GM19438 (cell line): ENCODE measurements around the gene GTF2H1.
"Not testable (repeated sequence)": the region's sequence is repeated elsewhere in the genome, so short reads cannot be mapped to it uniquely, and the experiment has no call there.

Experiments used
- ATAC-seq: cut with Tn5 transposase; IDR thresholded peaks from one replicate; pipeline ENCODE4 v1.9.1; 2021; ENCODE audit warnings: low read depth; ENCODE audit not compliant: unreplicated experiment

The GTF2H1 gene

DNA sequence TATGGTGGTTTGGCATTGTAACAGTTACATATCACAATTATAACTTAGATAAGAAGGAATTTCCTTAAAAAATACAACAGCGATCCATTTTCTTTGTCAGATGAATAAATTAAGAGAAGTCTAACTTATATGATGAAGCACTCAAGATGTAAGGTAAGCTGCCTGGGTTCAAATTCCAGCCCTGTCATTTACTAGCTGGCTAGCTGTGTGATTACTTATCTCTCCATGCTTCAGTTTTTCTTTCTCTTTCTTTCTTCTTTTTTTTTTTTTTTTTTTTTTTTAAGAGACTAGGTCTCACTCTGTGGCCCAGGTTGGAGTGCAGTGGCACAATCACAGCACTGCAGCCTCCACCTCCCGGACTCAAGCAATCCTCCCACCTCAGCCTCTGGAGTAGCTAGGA is 49.8 kb downstream of the GTF2H1 start:
- no peak for ATAC-seq

DNA sequence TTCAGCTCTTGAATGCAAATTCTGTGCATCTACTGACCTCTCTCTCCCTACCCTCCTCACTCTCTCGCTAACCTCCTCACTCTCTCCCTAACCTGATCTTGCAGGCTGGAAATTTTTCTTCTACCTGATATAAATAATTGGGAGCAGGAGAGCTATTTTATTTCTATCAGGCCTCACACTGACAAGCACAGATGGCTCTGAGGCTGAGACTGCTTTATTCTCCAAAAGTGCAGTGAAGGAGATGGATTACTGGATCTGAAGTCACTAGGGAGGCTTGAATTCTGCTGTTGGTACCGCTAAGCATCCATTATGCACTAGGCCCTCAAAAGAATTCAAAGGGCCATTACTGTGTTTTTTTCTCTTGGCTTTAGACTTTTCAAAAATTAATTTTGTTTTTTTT is 52.6 kb downstream of the GTF2H1 start:
- no peak for ATAC-seq

DNA sequence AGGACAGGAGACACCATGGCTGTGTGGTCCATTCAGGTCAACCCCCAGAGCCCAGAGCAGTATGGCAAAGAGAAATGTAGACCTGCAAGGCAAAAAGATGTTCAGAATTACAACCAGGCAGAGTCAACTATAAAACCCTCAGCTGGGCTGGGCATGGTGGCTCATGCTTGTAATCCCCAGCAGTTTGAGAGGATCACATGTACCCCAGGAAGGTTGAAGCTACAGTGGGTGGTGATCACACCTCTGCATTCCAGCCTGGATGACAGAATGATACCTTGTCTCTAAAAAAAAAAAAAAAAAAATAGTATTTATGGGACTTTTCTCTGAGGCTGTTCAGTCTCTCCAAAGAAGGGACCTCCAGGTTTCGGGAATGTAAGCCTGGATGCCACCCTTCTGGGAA is 53.6 kb downstream of the GTF2H1 start:
- ATAC-seq: no peak

DNA sequence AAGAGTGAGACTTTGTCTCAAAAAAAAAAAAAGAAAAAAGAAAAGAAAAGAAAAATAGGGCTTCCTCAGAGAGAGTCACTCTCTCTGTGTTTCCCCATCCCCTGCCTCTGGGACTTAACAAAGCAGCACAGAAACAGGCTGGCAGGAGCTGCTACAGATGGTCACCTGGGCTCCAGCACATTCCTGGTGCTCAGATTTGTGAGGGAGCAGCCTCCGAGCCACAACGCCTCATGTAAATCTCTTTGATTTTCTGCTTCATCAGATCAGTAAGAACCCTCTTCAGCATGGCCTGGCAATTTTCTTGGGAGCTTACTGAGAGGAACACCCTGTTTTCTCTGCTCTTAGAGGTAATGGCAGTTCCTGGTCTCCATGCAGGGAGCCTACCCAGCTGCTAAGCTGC is 56.8 kb downstream of the GTF2H1 start:
- no peak for ATAC-seq

DNA sequence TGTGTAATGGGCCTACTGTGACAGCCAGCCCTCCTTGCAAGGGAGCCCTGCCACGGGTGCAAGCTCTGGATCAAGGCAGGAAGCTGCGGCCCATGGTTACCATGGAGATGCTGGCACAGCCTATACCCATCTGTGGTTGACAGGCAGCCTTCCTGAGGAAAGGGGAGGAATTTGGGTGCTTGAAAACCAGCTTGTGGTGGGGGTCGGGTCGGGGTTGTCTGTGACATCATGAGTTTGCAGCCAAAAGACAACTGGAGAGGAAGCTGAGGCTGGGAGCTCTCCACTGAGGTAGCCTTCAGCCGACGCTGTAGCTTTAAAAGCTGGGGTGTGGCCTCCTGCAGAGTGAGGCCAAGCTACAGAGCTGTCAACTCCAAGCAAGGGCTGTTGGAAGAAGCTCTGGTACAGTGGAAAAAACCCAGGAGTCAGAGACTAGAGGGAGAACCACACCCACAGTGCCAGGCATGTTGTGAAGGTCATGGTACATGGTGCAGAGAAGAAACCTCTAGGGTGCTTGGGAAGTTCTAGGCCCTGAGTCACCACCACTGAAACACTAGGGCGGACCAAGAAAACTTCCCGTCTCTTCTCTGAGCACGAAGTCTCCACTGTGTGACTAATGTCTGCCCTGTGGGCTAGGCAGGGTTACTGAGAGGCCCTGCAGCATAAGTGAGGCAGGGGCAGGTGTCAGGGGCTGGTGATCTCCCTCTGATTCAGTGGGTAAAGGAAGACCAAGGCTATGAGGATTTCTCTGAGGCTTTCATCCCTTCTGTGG is 61.2 kb downstream of the GTF2H1 start:
- ATAC-seq: peak; percentile 70

DNA sequence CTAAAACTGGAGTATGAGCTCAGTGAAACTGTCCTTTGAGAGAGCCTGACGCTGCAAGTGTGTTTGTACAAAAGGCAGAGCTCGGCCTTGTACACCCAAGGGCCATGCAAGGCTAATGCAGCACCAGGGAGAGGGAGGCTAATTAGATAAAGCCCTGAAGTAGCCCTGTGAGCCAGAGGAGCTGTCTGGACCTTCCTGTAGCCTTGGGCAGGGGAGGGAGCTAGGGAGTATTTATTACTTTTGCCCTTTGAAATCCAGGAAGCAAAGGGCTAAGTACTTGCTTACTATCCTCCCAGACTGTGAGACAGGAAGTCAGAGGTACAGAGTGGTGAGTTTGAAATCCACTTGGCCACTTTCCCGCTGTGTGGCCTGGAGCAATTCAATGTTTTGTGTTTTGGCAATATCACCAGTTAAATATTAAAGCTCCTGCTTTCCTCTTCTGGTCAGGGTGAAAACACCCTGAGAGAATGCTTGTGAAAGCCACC is 61.8 kb downstream of the GTF2H1 start:
- peak; percentile 66 for ATAC-seq

DNA sequence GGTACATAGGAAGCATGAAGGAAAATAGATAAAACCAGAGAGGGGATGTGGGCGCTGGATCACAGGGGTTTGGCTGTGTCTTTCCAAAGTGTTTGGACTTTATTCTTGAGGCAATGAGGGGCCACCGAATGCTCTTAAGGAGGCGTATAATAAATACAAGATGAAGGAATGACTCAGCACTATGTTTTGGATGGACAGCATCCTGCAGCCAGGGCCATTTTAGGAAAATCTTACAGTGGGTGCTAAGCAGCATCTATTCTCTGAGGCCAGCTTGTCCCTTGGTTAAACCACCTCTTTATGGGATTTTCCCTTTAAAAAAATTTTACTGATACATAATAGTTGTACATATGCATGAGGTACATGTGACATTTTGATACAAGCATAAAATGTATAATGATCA is 67.7 kb downstream of the GTF2H1 start:
- no peak for ATAC-seq

- ATAC-seq: no peak
Measured at GRCh38 chr11:18392434-18393321, 70.3 kb downstream of the GTF2H1 start.

DNA sequence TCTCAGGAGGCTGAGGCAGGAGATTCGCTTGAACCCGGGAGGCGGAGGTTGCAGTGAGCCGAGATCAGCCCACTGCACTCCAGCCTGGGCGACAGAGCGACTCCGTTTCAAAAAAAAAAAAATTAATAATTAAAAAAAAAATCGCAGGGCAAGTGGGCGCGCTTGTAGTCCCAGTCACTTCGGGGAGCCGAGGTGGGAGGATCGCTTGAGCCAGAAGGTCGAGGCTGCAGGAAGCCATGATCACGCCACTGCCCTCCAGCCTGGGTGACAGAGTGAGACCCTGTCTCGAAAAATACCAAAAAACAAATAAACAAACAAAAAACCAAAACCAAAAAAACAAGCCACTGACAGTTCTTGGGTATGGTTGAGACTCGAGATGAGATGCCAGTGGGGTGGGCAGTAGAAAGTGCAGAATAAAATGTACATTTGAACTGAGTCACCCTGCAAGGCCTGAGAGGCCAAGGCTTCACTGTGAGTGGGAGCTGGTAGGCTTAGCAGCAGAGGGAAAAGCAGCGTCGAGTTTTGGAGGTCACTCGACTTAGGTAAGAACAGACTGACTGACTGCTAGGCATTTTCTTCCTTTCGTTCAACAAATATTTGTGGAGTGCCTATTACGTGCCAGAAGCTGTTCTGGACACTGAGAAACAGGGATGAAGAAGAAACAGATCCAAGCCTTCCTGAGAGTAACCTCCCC is 71.4 kb downstream of the GTF2H1 start:
- ATAC-seq: peak; percentile 3

DNA sequence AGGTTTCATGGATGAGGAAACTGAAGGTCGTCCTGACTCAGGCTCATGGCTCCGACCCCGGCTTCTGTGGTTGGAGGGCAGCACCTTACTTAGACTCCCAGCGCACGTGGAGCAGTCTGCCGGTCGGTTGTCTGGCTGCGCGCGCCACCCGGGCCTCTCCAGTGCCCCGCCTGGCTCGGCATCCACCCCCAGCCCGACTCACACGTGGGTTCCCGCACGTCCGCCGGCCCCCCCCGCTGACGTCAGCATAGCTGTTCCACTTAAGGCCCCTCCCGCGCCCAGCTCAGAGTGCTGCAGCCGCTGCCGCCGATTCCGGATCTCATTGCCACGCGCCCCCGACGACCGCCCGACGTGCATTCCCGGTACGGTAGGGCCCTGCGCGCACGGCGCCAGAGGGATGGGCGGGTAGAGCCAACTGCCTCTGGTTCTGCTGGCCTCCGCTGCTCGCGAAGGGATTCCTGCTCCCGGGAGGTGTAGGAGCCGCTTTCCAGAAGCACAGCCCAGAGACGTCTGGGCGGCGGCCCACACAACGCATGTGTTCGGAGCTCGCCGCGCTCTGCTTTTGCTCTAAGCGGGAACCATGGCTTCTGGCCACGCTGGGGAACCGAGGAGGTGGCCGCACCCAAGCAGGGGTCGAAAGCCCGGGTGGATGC is 72.0 kb downstream of the GTF2H1 start, which contains the start of gene LDHA:
Gene LDHA (plus strand): TSS at position 289 of the 653 bp plus-strand sequence. CDS start 2,280 bp downstream, outside the sequence.
- ATAC-seq: peak; percentile 76

DNA sequence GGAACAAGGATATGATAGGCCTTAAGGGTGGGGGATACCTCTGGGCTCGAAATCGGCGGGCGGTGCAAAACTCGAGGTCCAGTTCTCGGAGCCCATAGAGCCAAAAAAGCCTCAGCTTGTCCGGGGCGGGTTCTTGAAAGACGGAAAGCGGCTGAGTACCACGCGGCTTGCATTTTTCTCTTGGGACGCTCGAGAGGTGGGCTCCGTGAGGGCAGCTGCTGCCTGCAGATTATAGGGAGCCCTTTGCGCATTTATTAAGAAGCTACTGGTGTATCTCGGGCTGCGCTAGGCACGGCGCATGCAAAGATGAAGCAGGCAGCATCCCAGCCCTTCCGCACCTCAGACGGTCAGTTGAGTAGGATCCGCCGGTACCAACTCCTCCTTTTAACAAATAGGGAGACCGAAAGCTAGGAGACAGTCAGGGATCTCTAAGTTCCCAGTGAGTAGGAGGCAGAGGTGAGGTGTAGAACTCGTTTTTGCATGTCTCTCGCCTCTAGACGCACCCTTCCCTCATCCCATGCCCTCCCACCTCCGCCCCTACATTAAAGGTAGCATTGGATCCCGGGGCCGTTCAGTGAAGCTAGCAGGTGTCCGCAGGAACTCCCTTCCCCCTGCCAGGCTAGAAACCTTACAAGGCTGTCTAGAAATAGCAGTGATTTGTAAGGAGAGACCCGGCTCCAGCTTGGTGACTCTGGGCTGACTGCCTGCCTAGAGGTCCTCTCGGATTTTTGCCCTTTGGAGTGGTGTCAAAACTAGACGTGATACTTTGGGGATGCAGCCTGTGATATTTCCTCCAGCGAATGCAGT is 72.8 kb downstream of the GTF2H1 start:
- no peak for ATAC-seq

DNA sequence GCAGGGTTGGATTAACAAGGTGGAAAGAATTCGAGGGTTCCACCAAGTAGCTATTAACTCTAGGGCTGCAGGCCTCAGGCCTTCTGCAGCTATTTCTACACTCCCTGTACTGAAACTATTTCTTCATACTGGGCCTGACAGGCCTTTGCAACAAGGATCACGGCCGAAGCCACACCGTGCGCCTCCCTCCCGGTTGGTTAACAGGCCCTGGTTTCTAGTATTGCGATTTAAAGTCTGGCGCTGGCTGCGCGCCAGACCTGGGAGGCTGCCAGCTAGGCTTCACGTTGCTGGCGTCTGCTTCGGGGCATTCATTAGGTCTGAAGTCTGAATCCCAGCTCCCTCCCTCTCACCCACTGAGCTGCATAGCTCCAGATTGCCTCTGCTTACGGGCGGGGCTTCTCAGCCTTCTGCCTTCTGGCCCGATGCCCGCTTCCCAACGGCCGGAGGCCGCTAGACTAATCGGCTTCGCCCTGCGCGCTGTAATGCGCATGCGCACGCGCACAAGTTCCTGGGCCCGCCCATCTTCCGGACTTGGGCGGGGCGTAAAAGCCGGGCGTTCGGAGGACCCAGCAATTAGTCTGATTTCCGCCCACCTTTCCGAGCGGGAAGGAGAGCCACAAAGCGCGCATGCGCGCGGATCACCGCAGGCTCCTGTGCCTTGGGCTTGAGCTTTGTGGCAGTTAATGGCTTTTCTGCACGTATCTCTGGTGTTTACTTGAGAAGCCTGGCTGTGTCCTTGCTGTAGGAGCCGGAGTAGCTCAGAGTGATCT is 73.6 kb downstream of the GTF2H1 start:
- peak; percentile 55 for ATAC-seq

DNA sequence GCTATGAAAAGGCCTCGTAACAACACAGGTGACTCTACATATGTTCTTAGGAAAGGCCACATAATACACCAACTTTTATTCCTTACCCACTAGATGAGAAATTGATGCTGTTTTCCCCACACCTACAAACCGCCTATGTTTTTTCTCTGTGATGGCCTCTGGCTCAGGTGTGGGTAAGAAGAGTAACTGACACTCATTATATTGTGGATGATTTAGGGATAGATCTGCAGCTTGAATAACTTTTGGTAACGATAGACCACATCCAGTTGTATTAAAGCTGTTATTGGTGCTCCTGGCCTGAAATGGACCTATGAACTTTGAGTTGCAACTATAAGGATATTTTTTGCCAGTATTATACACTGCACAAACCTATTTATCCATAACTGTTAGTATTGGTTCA is 75.6 kb downstream of the GTF2H1 start:
- no peak for ATAC-seq

- ATAC-seq: not testable (repeated sequence)
Measured at GRCh38 chr11:18401077-18401476, 78.7 kb downstream of the GTF2H1 start.

DNA sequence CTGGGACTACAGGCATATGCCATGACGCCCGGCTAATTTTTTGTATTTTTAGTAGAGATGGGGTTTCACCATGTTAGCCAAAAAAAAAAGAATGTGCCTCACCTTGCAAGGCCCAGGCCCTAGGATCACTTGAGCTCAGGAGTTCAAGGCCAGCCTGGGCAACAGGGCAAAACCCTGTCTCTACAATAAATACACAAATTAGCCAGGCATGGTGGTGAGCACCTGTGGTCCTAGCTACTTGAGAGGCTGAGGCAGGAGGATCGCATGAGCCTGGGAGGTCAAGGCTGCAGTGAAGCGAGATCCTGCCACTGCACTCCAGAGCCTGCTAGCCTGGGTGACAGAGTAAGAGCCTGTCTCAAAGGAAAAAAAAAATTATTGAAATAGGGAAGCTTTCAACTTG is 81.7 kb downstream of the GTF2H1 start:
- no peak for ATAC-seq

DNA sequence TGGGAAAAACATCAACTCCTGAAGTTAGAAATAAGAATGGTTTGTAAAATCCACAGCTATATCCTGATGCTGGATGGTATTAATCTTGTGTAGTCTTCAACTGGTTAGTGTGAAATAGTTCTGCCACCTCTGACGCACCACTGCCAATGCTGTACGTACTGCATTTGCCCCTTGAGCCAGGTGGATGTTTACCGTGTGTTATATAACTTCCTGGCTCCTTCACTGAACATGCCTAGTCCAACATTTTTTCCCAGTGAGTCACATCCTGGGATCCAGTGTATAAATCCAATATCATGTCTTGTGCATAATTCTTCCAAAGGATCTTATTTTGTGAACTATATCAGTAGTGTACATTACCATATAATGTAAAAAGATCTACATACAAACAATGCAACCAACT is 85.0 kb downstream of the GTF2H1 start:
- ATAC-seq: not testable (repeated sequence)

GRCh38 chr11:18408558-18409291 is 86.4 kb downstream of the GTF2H1 start:
- no peak for ATAC-seq

DNA sequence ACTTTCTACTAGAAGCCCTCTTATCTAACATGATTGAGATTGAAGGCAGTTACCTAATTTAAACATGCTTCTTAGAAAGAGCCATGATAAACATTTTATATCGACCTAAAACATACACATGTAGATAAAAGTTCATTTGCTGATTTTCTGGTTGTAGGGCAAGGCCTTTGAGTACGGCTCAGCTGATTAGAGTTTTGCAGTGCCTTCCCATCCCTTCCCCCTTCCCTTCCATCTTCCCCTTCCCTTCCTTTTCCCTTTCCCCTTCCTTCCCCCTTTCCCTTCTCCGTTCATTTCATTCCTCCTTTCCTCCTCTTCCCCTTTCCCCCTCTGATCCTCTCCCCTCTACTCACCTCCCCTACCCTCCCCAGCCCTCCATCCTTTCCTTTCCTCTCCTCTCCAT is 94.1 kb downstream of the GTF2H1 start:
- no peak for ATAC-seq
